ENCODE results near the gene SOBP. TPM values are rescaled to one million over a fixed set of nuclear protein-coding genes. Genes with fewer than 3 reads are reported as not detected.

Gene SOBP
- total RNA-seq, 1 donor from 2014 or later, result 13.3 TPM

DNA sequence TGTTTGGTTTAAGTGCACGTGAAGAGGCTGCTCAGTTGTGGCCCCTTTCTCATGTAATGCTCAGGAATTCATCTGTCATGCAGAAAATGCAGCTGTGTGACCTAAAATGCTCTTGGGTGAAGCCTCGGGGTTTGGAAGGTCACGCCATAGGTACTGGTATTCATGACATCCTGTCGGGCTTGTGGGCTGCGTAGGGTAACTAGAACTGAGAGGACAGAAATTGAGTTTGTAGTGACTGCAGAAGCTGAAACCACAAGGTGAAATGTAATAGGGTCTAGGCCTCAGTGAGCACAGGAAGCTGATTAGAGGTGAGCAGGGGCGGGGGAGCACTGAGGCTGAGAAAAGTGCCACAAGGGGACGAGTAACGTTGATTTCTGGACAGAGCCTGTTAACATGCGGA, 128.8 kb downstream of the SOBP start:
- no peak for DNase-seq (ENCODE audit: extremely low spot score in 2 of 2)
- no peaks in the 10 kb centered on the region for H3K36me3 ChIP-seq
- TF ChIP-seq POLR2AphosphoS5 (IDR thresholded peaks at IDR 0.05; ENCODE audit: insufficient read depth in 1 of 2, low read depth in 1 of 2), result no peak
- no peak for TF ChIP-seq POLR2A (IDR thresholded peaks at IDR 0.05)
- TF ChIP-seq, protein P1, sequence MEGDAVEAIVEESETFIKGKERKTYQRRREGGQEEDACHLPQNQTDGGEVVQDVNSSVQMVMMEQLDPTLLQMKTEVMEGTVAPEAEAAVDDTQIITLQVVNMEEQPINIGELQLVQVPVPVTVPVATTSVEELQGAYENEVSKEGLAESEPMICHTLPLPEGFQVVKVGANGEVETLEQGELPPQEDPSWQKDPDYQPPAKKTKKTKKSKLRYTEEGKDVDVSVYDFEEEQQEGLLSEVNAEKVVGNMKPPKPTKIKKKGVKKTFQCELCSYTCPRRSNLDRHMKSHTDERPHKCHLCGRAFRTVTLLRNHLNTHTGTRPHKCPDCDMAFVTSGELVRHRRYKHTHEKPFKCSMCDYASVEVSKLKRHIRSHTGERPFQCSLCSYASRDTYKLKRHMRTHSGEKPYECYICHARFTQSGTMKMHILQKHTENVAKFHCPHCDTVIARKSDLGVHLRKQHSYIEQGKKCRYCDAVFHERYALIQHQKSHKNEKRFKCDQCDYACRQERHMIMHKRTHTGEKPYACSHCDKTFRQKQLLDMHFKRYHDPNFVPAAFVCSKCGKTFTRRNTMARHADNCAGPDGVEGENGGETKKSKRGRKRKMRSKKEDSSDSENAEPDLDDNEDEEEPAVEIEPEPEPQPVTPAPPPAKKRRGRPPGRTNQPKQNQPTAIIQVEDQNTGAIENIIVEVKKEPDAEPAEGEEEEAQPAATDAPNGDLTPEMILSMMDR (IDR thresholded peaks at IDR 0.05), result no peak
- intact Hi-C loops (cut with DNase I), result no loop called here
- no peak overlapping the region for H3K27ac ChIP-seq
- no peaks in the 10 kb centered on the region for H3K9me3 ChIP-seq
- H3K4me1 ChIP-seq, result no peaks in the 10 kb centered on the region
- no peak overlapping the region for H3K4me3 ChIP-seq
- no peaks in the 10 kb centered on the region for H3K27me3 ChIP-seq

- no peak for DNase-seq (ENCODE audit: extremely low spot score in 2 of 2)
- H3K27ac ChIP-seq, result no peak overlapping the region
- H3K4me1 ChIP-seq, result no peaks in the 10 kb centered on the region
- H3K36me3 ChIP-seq, result no peaks in the 10 kb centered on the region
- no peak overlapping the region for H3K4me3 ChIP-seq
- intact Hi-C loops (cut with DNase I), result no loop called here
- H3K27me3 ChIP-seq, result no peaks in the 10 kb centered on the region
- H3K9me3 ChIP-seq, result no peaks in the 10 kb centered on the region
- TF ChIP-seq POLR2A (IDR thresholded peaks at IDR 0.05), result no peak
- TF ChIP-seq, protein P1 (IDR thresholded peaks at IDR 0.05), result no peak
- TF ChIP-seq POLR2AphosphoS5 (IDR thresholded peaks at IDR 0.05; ENCODE audit: insufficient read depth in 1 of 2, low read depth in 1 of 2), result no peak
Measured at GRCh38 chr6:107620732-107621131, 130.8 kb downstream of the SOBP start.

GRCh38 chr6:107621229-107621937, 131.5 kb downstream of the SOBP start:
- intact Hi-C loops (cut with DNase I), result no loop called here
- Histone ChIP-seq H3K36me3 (no peaks in the 10 kb centered on the region), H3K4me1 (no peaks in the 10 kb centered on the region), H3K4me3 (no peak overlapping the region), H3K9me3 (no peaks in the 10 kb centered on the region), H3K27ac (no peak overlapping the region), H3K27me3 (no peaks in the 10 kb centered on the region)
- no peak for TF ChIP-seq POLR2AphosphoS5 (IDR thresholded peaks at IDR 0.05; ENCODE audit: insufficient read depth in 1 of 2, low read depth in 1 of 2)
- TF ChIP-seq, protein P1 (IDR thresholded peaks at IDR 0.05), result no peak
- TF ChIP-seq POLR2A (IDR thresholded peaks at IDR 0.05), result no peak
- no peak for DNase-seq (ENCODE audit: extremely low spot score in 2 of 2)

DNA sequence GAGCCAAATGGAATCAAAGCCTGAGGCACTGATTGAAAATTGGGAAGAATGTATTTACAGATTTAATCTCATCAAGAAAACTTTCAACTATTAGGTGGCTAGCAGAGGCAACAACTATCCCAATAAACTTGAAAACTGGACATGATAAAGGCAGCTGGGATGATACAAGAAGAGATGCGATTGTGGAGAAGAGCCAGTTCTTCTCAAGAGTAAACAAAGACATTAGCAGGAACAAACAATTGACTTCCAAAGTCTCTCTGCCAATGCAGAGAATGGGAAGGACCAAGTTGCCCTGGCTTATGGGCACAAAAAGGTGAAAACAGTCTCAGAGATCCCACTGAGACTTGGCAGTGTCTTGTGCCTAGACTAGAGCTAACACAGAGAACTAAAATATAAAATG, 132.4 kb downstream of the SOBP start:
- Histone ChIP-seq H3K36me3 (no peaks in the 10 kb centered on the region), H3K4me3 (no peak overlapping the region)
- intact Hi-C loops (cut with DNase I), result no loop called here

DNA sequence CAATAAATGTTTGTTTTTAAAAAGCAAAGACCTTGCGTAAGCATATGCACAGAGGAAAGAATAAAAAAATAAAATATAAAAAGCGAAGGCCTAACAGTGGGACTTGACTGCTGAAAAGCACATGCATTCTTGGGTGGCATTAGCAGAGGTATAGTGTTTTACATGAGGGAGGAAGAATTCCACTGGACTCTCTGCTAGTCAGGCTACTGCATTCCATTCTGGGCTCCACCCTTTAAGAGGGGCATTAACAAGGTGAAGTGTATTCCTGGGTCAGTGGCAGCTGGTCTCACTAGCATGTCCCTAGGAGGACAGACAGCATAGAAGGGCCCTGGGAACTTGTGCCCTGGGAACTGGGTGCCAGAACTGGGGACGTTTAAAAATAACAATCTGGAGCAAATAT, 134.1 kb downstream of the SOBP start:
- TF ChIP-seq, protein P1 (IDR thresholded peaks at IDR 0.05), result no peak
- intact Hi-C loops (cut with DNase I), result no loop called here
- Histone ChIP-seq H3K36me3 (no peaks in the 10 kb centered on the region), H3K27me3 (no peaks in the 10 kb centered on the region), H3K27ac (no peak overlapping the region), H3K4me1 (peaks cover 2% of the 10 kb centered on the region), H3K4me3 (no peak overlapping the region), H3K9me3 (no peaks in the 10 kb centered on the region)
- DNase-seq (ENCODE audit: extremely low spot score in 2 of 2), result peak in 1 of 2 donors; percentile 47

More for the DNA sequence above, 132.4 kb downstream of the SOBP start:
- no peak for TF ChIP-seq POLR2A (IDR thresholded peaks at IDR 0.05)
- no peak for TF ChIP-seq POLR2AphosphoS5 (IDR thresholded peaks at IDR 0.05; ENCODE audit: insufficient read depth in 1 of 2, low read depth in 1 of 2)
- TF ChIP-seq, protein P1 (IDR thresholded peaks at IDR 0.05), result no peak
- no peaks in the 10 kb centered on the region for H3K4me1 ChIP-seq
- no peak for DNase-seq (ENCODE audit: extremely low spot score in 2 of 2)
- H3K9me3 ChIP-seq, result no peaks in the 10 kb centered on the region
- H3K27ac ChIP-seq, result no peak overlapping the region
- H3K27me3 ChIP-seq, result no peaks in the 10 kb centered on the region

All from vagina (tissue), 2 donors.